Occipital lobe (tissue), 1 donor: ENCODE data around the gene OR2M5. TPM values are rescaled to one million over a fixed set of nuclear protein-coding genes. Genes with fewer than 3 reads are reported as not detected.

ENCODE experiments used
- total RNA-seq: library from RNA; depleted of rRNA; stranded (reverse); fragments of >200 nt; gene quantifications from one replicate; pipeline ENCODE4 v1.2.3, GENCODE V29; 2014

OR2M5 gene
- total RNA-seq, 1 donor from 2014 or later: not detected

Other genes starting within 250 kb of the OR2M5 start
- 1.6 TPM for gene OR2W3, start 249.6 kb upstream of the OR2M5 start, total RNA-seq
- gene OR2T8, start 224.9 kb upstream of the OR2M5 start, total RNA-seq: not detected
- gene OR2AJ1, start 220.3 kb upstream of the OR2M5 start, total RNA-seq: 0.16 TPM
- 2.8 TPM for gene OR2L8, start 196.3 kb upstream of the OR2M5 start, total RNA-seq
- 0.78 TPM for gene OR2AK2, start 179.9 kb upstream of the OR2M5 start, total RNA-seq
- gene OR2L5, start 131.5 kb upstream of the OR2M5 start, total RNA-seq: 0.62 TPM
- gene OR2L2, start 115.1 kb upstream of the OR2M5 start, total RNA-seq: 1.4 TPM
- 1.2 TPM for gene OR2L3, start 98.3 kb upstream of the OR2M5 start, total RNA-seq
- 3.4 TPM for gene OR2L13, start 50.0 kb upstream of the OR2M5 start, total RNA-seq
- gene OR2M2, start 29.7 kb downstream of the OR2M5 start, total RNA-seq: not detected
- gene OR2M3, start 52.1 kb downstream of the OR2M5 start, total RNA-seq: 0.16 TPM
- gene OR2M4, start 86.3 kb downstream of the OR2M5 start, total RNA-seq: 0.31 TPM
- gene OR2T33, start 132.8 kb downstream of the OR2M5 start, total RNA-seq: not detected
- not detected for gene OR2T12, start 158.3 kb downstream of the OR2M5 start, total RNA-seq
- gene OR2M7, start 179.4 kb downstream of the OR2M5 start, total RNA-seq: not detected
- gene OR14C36, start 203.6 kb downstream of the OR2M5 start, total RNA-seq: not detected
- gene OR2T4, start 216.5 kb downstream of the OR2M5 start, total RNA-seq: not detected
- 0.31 TPM for gene OR2T6, start 230.6 kb downstream of the OR2M5 start, total RNA-seq